Fibroblast of lung (primary cell): ENCODE data around the gene LRFN4.

Experiments used
- CTCF ChIP-seq, 2 donors: IDR thresholded peaks in 1 of 2; conservative IDR thresholded peaks in 1 of 2; 1 replicate in 1 of 2; 2 replicates in 1 of 2; pipeline ENCODE4 v1.5.1; 2011 to 2012; ENCODE audit warnings: low read length in 2 of 2, control low read depth in 1 of 2, inconsistent platforms in 1 of 2, low read depth in 1 of 2, mild to moderate bottlenecking in 1 of 2
- EZH2 ChIP-seq: IDR thresholded peaks from 2 replicates; pipeline ENCODE4 v1.5.1; 2012; ENCODE audit warnings: low read length, control low read depth, mild to moderate bottlenecking; ENCODE audit errors: missing control alignments

- TF ChIP-seq CTCF (conservative IDR thresholded peaks at IDR 0.05 in 1 of 2, IDR thresholded peaks at IDR 0.05 in 1 of 2; ENCODE audit: low read depth in 1 of 2, low read length in 2 of 2) (no peak), EZH2 (no peak)
Observed at GRCh38 chr11:66894141-66894540, 37.3 kb downstream of the LRFN4 start.
